ENCODE results near the gene PRADC1.
A peak's percentile ranks its signal among the peaks of the same experiment; 100 is the strongest.

Gene PRADC1

DNA sequence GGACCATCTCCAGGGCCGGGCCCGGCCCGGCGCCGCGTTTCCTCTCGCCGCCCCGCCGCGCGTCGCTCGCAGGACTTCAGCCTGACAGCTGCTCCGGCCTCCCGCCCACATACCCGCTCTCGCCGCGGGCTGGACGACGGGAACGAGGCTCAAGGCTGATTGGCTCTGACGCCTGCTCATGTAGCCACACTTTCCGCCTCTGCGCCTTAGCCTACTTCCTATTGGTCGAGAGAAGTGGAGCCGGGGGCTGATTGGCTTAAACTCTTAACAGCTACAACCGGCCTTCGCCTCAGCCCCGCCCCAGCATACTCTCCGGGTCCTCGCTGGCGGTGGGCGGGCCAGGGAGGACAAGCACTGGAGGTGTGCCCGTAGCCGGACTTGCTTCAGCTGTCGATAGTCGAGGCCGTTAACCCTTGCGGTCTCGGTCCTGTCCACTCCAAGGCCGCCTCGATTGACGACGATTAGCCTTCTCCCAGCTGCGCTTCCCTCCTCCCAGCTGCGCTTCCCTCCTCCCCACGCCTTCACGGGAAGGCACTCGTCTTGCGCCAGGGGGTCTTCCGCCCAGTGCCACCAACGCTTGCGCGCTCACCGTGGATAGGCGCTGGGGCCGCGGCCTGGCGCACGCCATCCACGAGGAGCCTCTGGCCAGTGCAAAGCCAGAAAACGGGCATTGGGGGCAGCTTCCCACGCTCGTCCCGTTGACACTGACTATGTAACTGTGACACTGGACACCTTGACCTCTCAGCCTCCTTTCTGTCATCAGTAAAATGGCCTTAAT is at the start of gene PRADC1:
PRADC1 (minus strand) TSS at position 86 of the 778 bp plus-strand sequence; CDS start at position 7, 79 bp downstream.
- peak within 1 kb of the TSS; percentile 92 for H3K4me3 Mint-ChIP-seq

DNA sequence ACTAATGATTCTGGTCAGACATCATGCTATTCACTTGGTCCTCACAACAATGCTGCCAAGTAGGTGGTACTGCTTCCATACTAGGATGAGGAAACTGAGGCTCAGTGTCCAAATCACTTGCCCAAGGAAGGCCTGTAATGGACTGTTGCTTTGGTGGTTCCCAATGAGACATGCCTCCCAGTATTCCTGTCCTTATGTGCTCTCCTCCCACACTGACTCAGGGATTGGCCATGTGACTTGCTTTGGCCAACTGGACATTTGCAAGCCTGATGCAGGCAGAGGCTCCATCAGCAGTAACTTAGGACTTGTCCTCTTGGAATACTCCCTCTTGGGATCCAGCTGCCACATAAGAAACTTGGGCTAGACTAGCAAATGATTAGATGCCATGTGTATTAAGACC is 48.2 kb upstream of the PRADC1 start:
- H3K27ac Mint-ChIP-seq = no peak overlapping the region
- no peaks in the 10 kb centered on the region for H3K9me3 Mint-ChIP-seq
- CTCF ChIA-PET = interaction anchor here (1.1 to 2.4 kb wide), 2 partner anchors 9 kb away, joined by 3 to 13 read pairs; no protein-coding TSS in a partner anchor
- peaks cover 8% of the 10 kb centered on the region for H3K36me3 Mint-ChIP-seq
- H3K4me3 Mint-ChIP-seq = no peak overlapping the region
- peaks cover 8% of the 10 kb centered on the region for H3K27me3 Mint-ChIP-seq
- H3K4me1 Mint-ChIP-seq = peaks cover 24% of the 10 kb centered on the region
- no peak for DNase-seq

More for the DNA sequence above, at the start of gene PRADC1:
- no peaks in the 10 kb centered on the region for H3K9me3 Mint-ChIP-seq
- CTCF ChIA-PET = interaction anchor here (0.5 to 3.6 kb wide), 7 partner anchors 20 to 57 kb away, joined by 3 to 18 read pairs (median 4); partner anchors contain the start of gene SMYD5
- no peaks in the 10 kb centered on the region for H3K27me3 Mint-ChIP-seq
- peak; percentile 98 for DNase-seq
- peak within 1 kb of the TSS; percentile 93 for H3K27ac Mint-ChIP-seq
- H3K4me1 Mint-ChIP-seq = peaks cover 42% of the 10 kb centered on the region
- peaks cover 8% of the 10 kb centered on the region for H3K36me3 Mint-ChIP-seq

- CTCF ChIA-PET = interaction anchor here (2.4 kb wide), 1 partner anchor 11 kb away, joined by 13 read pairs; no protein-coding TSS in a partner anchor
- peaks cover 2% of the 10 kb centered on the region for H3K27me3 Mint-ChIP-seq
Measured at GRCh38 chr2:73279852-73280251, 46.8 kb upstream of the PRADC1 start.

DNA sequence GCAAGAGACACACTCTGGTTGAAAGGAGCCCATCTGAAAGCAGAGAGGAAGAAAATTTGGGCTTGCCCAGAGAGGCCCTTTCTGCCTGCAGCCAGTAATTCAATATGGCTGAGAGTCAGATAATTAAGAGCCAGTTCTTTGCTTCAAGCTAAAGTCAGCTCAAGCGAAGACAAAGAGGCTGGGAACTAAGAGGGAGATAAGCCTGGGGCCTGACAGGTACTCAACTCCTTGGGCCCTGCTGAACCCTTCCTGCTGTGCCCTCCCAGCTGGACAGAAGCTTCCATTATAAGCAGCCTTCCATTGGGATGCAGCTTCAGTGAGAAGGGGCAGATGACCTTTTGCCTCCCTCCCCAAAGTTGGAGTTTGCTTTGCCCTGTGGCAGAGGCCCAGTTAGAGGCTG is 39.2 kb upstream of the PRADC1 start:
- no peak for DNase-seq
- H3K4me1 Mint-ChIP-seq = peaks cover 19% of the 10 kb centered on the region
- H3K4me3 Mint-ChIP-seq = no peak overlapping the region
- H3K9me3 Mint-ChIP-seq = no peaks in the 10 kb centered on the region
- H3K27me3 Mint-ChIP-seq = no peaks in the 10 kb centered on the region
- peaks cover 1% of the 10 kb centered on the region for H3K36me3 Mint-ChIP-seq
- no peak overlapping the region for H3K27ac Mint-ChIP-seq
- CTCF ChIA-PET = interaction anchor here (1.2 to 3.6 kb wide), 2 partner anchors 9 to 17 kb away, joined by 3 to 16 read pairs; no protein-coding TSS in a partner anchor

More at GRCh38 chr2:73279852-73280251, 46.8 kb upstream of the PRADC1 start:
- Mint-ChIP-seq H3K36me3 (peaks cover 10% of the 10 kb centered on the region), H3K4me3 (no peak overlapping the region), H3K27ac (no peak overlapping the region), H3K4me1 (peaks cover 12% of the 10 kb centered on the region), H3K9me3 (no peaks in the 10 kb centered on the region)
- DNase-seq = no peak

GRCh38 chr2:73269686-73270465 is 36.8 kb upstream of the PRADC1 start:
- H3K27me3 Mint-ChIP-seq = no peaks in the 10 kb centered on the region
- peak overlapping the region; percentile 81 for H3K27ac Mint-ChIP-seq
- CTCF ChIA-PET = interaction anchor here (3.6 kb wide), 1 partner anchor 20 kb away, joined by 16 read pairs; no protein-coding TSS in a partner anchor
- DNase-seq = no peak
- peaks cover 22% of the 10 kb centered on the region for H3K4me1 Mint-ChIP-seq
- peak overlapping the region; percentile 50 for H3K4me3 Mint-ChIP-seq
- H3K9me3 Mint-ChIP-seq = no peaks in the 10 kb centered on the region
- H3K36me3 Mint-ChIP-seq = peaks cover 3% of the 10 kb centered on the region

DNA sequence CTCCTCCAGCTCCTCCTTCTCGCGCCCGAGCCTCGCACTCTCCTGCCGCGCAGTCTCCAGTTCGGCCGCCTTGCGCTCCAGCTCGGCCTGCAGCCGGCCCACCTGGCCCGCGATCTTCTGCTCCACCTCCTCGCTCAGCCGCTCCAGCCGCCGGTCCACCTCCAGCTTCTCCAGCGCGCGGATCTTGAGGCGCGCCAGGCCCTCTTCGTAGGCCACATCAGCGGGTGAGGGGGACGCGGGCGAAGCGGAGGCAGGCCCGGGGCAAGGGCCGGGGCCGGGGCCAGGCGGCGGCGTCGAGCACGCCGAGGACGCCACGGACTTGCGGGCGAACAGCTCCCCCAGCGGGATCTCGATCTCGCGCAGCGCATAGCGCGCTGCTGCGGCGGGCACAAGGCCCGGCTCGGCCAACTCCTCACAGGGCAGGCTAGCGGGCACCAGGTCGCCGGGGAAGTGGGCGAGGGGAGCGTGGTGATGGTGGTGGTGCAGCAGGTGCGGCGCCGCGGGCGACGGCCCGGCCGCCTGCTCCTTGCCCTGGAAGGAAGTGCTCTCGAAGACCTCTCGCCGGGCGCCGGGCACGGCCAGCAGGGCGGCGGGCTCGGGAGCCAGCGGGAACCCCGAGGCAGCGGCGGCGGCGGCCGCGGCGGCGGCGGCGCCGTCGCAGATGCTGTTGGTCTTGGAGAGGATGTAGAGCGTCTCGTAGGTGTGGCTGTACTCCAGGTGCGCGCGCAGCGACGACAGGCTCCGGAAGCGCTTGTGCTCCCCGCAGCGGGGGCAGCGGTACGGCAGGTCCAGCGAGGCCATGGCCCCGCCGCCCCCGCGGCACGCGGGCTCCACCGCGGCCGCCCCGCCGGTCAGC is 36.0 kb upstream of the PRADC1 start:
- CTCF ChIA-PET = interaction anchor here (0.7 to 1.4 kb wide), 2 partner anchors 12 to 24 kb away, joined by 3 to 5 read pairs; partner anchors contain the start of gene EGR4
- DNase-seq = peak; percentile 86
- H3K9me3 Mint-ChIP-seq = no peaks in the 10 kb centered on the region
- peaks cover 3% of the 10 kb centered on the region for H3K36me3 Mint-ChIP-seq
- H3K27ac Mint-ChIP-seq = no peak overlapping the region
- peak overlapping the region; percentile 5 for H3K4me3 Mint-ChIP-seq
- H3K27me3 Mint-ChIP-seq = no peaks in the 10 kb centered on the region
- peaks cover 22% of the 10 kb centered on the region for H3K4me1 Mint-ChIP-seq

DNA sequence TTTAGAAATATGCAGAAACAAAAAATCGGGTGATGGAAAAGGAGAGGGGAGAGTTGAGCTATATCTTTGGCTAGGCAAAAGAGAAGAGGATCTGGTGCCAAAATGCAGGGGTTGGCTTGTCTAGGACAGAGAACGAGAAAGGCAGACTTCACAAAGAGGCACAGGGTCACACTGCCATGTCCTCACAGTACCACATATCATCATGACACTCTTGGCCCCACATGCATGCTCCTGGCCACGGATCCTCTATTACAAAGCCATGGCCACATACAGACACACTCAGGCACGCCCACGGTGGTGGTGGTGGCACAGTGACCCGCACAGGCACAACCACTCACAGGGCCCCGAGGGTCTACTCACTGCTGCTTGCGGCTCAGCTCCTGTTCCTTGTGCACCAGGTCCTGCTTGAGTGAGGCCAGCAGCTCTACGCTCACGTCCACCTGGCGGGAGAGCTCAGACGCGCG is 35.4 kb upstream of the PRADC1 start:
- CTCF ChIA-PET = interaction anchor here (0.7 to 1.4 kb wide), 2 partner anchors 11 to 24 kb away, joined by 3 to 5 read pairs; partner anchors contain the start of gene EGR4
- no peaks in the 10 kb centered on the region for H3K27me3 Mint-ChIP-seq
- H3K27ac Mint-ChIP-seq = peak overlapping the region; percentile 62
- peaks cover 3% of the 10 kb centered on the region for H3K36me3 Mint-ChIP-seq
- no peak for DNase-seq
- H3K4me3 Mint-ChIP-seq = peak overlapping the region; percentile 5
- peaks cover 22% of the 10 kb centered on the region for H3K4me1 Mint-ChIP-seq
- H3K9me3 Mint-ChIP-seq = no peaks in the 10 kb centered on the region

GRCh38 chr2:73267008-73267407 is 34.0 kb upstream of the PRADC1 start:
- peaks cover 22% of the 10 kb centered on the region for H3K4me1 Mint-ChIP-seq
- CTCF ChIA-PET = no interaction called here
- peaks cover 3% of the 10 kb centered on the region for H3K36me3 Mint-ChIP-seq

GRCh38 chr2:73266061-73266901 is 33.2 kb upstream of the PRADC1 start:
- no peaks in the 10 kb centered on the region for H3K9me3 Mint-ChIP-seq
- no peaks in the 10 kb centered on the region for H3K27me3 Mint-ChIP-seq
- no peak for DNase-seq
- H3K4me1 Mint-ChIP-seq = peaks cover 22% of the 10 kb centered on the region
- CTCF ChIA-PET = no interaction called here
- H3K27ac Mint-ChIP-seq = no peak overlapping the region
- peaks cover 3% of the 10 kb centered on the region for H3K36me3 Mint-ChIP-seq
- no peak overlapping the region for H3K4me3 Mint-ChIP-seq

More at GRCh38 chr2:73267008-73267407, 34.0 kb upstream of the PRADC1 start:
- no peak for DNase-seq
- Mint-ChIP-seq H3K4me3 (no peak overlapping the region), H3K27ac (no peak overlapping the region), H3K9me3 (no peaks in the 10 kb centered on the region), H3K27me3 (no peaks in the 10 kb centered on the region)

- H3K36me3 Mint-ChIP-seq = peaks cover 3% of the 10 kb centered on the region
Measured at GRCh38 chr2:73265298-73266060, 32.4 kb upstream of the PRADC1 start.

DNA sequence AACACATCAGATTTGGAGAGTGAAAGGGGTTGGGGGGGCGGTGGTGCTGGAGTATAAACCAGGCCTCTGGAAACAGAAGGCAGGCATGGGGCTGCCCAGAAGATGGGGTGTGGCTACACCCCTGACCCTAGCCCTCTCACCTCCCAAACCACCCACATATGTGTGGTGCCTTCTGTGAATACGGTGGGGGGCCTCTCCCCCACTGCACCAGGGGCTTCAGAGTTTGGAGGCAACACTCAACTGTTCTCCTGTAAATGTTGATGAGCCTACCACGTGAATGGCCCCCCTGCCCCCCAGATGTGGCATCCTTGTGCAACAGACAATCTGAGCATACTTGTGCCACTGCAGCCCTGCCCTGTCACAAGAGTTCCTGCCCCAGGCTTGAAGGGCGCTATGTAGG is 31.7 kb upstream of the PRADC1 start:
- H3K36me3 Mint-ChIP-seq = peaks cover 3% of the 10 kb centered on the region
- H3K27me3 Mint-ChIP-seq = no peaks in the 10 kb centered on the region
- H3K9me3 Mint-ChIP-seq = no peaks in the 10 kb centered on the region
- H3K4me1 Mint-ChIP-seq = peaks cover 14% of the 10 kb centered on the region
- H3K4me3 Mint-ChIP-seq = no peak overlapping the region
- no peak for DNase-seq
- no peak overlapping the region for H3K27ac Mint-ChIP-seq
- CTCF ChIA-PET = no interaction called here

More at GRCh38 chr2:73265298-73266060, 32.4 kb upstream of the PRADC1 start:
- no peak overlapping the region for H3K27ac Mint-ChIP-seq
- no peaks in the 10 kb centered on the region for H3K9me3 Mint-ChIP-seq
- CTCF ChIA-PET = no interaction called here
- H3K27me3 Mint-ChIP-seq = no peaks in the 10 kb centered on the region
- peaks cover 17% of the 10 kb centered on the region for H3K4me1 Mint-ChIP-seq
- no peak for DNase-seq
- no peak overlapping the region for H3K4me3 Mint-ChIP-seq

DNA sequence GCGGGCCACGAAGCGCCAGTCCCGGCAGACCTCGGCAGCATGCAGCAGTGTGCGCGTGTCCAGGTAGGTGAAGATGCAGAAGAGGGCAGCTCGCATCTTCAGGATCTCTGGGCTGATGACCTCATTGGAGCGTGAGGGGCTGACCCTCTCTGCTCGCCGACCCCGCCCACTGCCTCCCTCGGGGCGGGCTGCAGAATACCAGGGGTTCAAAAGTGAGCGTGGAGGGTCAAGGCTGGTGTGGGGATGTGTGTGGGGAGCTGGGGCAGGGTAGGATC is 31.2 kb upstream of the PRADC1 start:
- Mint-ChIP-seq H3K4me3 (no peak overlapping the region), H3K4me1 (peaks cover 12% of the 10 kb centered on the region), H3K27me3 (no peaks in the 10 kb centered on the region), H3K9me3 (no peaks in the 10 kb centered on the region), H3K27ac (no peak overlapping the region), H3K36me3 (peaks cover 3% of the 10 kb centered on the region)
- no peak for DNase-seq
- CTCF ChIA-PET = no interaction called here

Data from activated naive CD4-positive, alpha-beta T cell treated with anti-CD3 and anti-CD28 coated beads, Interleukin-2, amount 10 ng/mL, durations not matched to agents 7 days and 5 days (primary cell).